Measurements from ENCODE around the gene WBP1L.
A peak's percentile ranks its signal among the peaks of the same experiment; 100 is the strongest.
"Not testable (repeated sequence)": the region's sequence is repeated elsewhere in the genome, so short reads cannot be mapped to it uniquely, and the experiment has no call there.

Gene WBP1L

DNA sequence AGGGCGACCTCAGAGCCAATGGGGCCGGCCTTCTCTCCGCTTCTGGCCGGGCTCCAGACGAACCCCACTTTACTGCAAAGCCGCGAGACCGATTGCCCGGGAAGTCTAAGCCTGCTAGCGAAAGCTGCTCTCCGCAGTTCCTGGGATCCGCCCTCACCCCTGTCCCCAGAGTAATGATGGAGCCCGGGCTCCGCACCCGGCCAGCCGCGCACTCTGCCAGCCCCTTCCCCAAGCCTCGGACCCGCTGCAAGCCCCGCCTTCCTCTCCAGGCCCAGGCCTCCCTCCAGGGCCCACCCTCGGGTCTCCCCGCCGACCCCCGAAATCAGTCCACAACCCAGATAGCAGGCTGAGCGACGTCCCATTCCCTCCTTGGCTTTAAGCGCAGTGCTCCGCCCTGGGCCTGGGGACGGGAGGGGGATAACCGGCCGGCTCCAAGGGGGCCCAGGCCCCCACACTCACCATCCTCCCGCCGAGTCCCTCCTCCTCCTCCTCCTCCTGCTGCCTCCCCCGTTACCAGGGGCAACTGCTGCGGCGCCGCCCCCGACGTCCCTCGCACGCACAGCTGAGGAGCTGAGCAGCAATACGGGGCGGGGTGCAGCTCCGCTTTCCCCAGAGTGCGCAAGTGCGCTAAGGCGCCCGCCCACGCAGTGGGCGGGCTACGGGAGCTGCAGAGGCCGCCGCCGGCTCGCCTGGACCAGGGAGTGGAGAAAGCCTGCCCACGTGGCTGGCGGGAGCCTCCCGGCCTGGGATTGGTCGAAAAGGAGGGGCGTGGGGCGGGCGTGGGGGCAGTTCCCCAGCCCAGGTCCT is 29.7 kb upstream of the WBP1L start, which contains the start of gene ARL3:
ARL3 (minus strand) TSS at position 584 of the 807 bp plus-strand sequence; CDS start at position 462, 122 bp downstream.
- peak within 1 kb of the TSS; percentile 98 for H3K4me3 ChIP-seq (ENCODE audit: low read depth, low read length)
- peak; percentile 95 for DNase-seq (ENCODE audit: low read depth)
- TF ChIP-seq, protein P1, sequence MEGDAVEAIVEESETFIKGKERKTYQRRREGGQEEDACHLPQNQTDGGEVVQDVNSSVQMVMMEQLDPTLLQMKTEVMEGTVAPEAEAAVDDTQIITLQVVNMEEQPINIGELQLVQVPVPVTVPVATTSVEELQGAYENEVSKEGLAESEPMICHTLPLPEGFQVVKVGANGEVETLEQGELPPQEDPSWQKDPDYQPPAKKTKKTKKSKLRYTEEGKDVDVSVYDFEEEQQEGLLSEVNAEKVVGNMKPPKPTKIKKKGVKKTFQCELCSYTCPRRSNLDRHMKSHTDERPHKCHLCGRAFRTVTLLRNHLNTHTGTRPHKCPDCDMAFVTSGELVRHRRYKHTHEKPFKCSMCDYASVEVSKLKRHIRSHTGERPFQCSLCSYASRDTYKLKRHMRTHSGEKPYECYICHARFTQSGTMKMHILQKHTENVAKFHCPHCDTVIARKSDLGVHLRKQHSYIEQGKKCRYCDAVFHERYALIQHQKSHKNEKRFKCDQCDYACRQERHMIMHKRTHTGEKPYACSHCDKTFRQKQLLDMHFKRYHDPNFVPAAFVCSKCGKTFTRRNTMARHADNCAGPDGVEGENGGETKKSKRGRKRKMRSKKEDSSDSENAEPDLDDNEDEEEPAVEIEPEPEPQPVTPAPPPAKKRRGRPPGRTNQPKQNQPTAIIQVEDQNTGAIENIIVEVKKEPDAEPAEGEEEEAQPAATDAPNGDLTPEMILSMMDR (IDR thresholded peaks at IDR 0.05; ENCODE audit: low read depth, low read length, missing control alignments): peak; percentile 72

DNA sequence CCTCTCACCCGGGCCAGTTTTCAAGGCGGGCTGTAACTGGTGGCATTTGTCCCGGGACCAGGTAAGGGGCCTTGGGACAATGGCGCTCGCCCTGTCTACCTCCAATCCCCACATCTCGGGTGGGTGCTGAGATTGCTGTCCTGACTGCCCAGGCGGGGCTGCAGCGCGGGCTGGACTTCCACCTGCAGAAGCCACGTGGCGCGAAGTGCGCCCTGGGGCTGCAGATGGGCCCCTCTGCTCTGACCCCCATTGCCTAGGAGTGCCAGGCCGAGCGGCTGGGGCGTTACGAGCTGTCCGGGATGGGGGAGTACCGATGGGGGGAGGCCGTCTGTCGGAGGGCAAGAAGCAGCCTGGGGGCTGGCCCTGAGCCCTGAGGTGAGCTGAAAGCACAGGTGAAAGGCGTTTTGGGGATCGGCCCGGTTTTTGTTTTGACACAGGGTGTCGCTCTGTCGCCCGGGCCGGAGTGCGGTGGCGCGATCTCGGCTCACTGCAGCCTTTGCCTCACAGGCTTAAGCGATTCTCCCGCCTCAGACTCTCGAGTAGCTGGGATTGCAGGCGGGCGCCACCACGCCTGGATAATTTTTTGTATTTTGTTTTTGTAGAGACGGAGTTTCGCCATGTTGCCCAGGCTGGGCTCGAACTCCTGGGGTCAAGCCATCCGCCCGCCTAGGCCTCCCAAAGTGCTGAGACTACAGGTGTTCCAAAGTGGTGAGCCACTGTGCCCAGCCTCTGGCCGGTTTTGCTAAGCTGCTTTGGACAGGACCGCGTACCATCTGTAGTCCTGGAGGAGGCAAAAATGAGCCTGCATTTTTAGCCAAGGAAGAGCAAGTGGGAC is 28.9 kb upstream of the WBP1L start, which contains the start of gene SFXN2:
SFXN2 (plus strand) TSS at position 16 of the 835 bp plus-strand sequence. CDS start 12,001 bp downstream, outside the sequence.
- H3K4me3 ChIP-seq (ENCODE audit: low read depth, low read length): peak within 1 kb of the TSS; percentile 98
- peak; percentile 29 for DNase-seq (ENCODE audit: low read depth)

DNA sequence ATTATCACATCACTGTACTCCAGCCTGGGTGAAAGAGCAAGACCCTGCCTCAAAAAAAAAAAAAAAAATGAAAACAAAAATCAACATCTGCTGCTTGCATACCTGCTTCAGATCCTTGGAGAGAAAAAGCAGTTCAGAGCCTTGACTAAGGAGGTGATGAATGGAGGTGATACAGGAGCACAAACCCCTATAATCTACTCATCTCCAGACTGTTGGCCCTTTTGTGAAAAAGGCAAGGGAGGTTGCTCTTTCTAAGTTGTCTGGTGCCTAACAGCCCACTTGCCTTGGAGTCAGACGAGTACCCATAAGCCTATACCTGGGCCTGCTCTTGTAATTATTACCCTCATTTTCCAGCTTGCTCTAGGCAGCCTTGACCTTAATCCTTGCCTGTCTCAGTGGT is 27.9 kb upstream of the WBP1L start:
- TF ChIP-seq, protein P1 (IDR thresholded peaks at IDR 0.05; ENCODE audit: low read depth, low read length, missing control alignments): no peak
- peak overlapping the region; percentile 98; the same call in 1 of the 2 replicates for H3K4me3 ChIP-seq (ENCODE audit: low read depth, low read length)
- DNase-seq (ENCODE audit: low read depth): no peak

More for the DNA sequence above, 28.9 kb upstream of the WBP1L start, which contains the start of gene SFXN2:
- TF ChIP-seq, protein P1 (IDR thresholded peaks at IDR 0.05; ENCODE audit: low read depth, low read length, missing control alignments): peak; percentile 25

DNA sequence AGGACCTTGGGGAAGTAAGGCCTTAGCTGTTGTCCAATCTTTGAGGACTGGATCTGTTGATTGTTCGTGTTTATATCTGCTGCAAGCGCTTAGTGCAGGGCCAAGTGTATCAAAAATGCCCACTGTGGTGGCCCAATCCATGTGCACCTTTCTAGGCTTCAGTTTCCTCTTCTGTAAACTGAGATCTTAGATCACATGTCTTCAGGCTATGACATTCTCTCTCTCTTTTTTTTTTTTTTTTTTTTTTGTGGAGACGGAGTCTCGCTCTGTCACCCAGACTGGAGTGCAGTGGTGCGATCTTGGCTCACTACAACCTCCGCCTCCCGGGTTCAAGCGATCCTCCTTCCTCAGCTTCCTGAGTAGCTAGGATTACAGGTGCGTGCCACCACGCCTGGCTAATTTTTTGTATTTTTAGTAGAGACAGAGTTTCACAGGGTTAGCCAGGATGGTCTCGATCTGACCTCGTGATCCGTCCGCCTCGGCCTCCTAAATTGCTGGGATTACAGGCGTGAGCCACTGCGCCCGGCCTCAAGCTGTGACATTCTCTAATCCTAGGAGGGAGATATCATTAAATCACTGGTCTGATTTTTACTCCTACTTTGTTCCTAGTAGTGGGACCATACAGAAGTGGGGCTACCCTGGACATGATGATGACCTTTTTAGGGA is 26.7 kb upstream of the WBP1L start:
- H3K4me3 ChIP-seq (ENCODE audit: low read depth, low read length); DNase-seq (ENCODE audit: low read depth): not testable (repeated sequence)

DNA sequence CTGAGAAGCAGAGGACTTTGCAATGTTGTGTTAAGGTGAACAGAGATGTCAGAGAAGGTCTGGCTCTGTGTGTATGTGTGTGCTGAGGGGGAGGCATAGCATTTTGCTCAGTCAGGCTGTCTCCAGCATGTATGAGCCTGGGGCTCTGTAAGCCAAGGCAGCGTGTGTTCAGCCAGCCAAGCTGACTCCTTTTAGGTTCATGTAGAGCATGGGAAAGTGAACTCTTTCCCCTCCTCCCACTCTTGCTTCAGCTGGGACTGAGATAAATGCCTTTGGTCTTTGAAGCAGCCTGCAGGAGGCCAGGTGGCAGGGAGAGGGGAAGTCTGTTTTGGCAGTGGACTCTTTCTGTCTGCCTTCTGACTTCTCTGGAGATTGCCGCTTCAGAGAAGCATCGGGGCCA is 25.5 kb upstream of the WBP1L start:
- no peak for DNase-seq (ENCODE audit: low read depth)
- TF ChIP-seq, protein P1 (IDR thresholded peaks at IDR 0.05; ENCODE audit: low read depth, low read length, missing control alignments): no peak
- H3K4me3 ChIP-seq (ENCODE audit: low read depth, low read length): no peak overlapping the region

DNA sequence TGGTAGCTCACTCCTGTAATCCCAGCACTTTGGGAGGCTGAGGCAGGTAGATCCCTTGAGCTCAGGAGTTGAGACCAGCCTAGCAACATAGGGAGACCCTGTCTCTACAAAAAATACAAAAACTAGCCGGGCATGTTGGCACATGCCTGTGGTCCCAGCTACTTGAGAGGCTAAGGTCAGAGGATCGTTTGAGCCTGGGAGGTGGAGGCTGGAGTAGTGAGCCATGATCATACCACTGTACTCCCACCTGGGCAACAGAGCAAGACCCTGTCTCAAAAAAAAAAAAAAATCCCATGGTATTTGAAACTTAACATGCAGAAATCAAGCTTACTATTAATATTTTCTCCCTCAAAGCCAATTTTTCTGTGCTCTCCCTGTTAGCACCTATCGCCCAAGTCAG is 23.4 kb upstream of the WBP1L start:
- TF ChIP-seq, protein P1 (IDR thresholded peaks at IDR 0.05; ENCODE audit: low read depth, low read length, missing control alignments): no peak
- no peak for DNase-seq (ENCODE audit: low read depth)

More for the DNA sequence above, 23.4 kb upstream of the WBP1L start:
- H3K4me3 ChIP-seq (ENCODE audit: low read depth, low read length): no peak overlapping the region

Data from GM12864 (cell line).